Glomerular visceral epithelial cell (primary cell): ENCODE measurements around the gene DIO1.

Experiments
- DNase-seq: peaks from one replicate; pipeline ENCODE4 v3.0.0-alpha.2; 2016; ENCODE audit errors: extremely low spot score

The DIO1 gene

GRCh38 chr1:53894644-53895043, 657 bp downstream of the DIO1 start:
- no peak for DNase-seq

DNA sequence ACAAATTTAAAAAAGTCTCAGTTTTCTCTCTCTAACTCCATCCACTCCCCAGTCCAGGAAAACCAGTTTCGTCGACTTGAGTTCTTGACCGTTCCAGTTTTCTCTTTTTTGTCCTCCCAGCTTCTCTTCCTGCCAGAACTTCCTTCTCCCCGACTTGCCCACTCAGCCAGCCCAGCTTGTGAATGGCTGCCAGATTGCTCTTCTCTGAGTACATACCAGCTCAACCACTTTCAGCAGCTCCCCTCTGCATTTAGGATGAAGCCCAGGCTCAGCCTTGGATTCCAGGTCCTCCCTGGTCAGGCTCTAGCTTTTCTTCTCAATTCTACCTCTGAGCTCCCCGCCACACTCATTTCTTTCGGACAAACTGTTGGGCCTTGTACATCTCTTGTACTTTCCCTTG, 1.4 kb downstream of the DIO1 start:
- DNase-seq, result no peak

- DNase-seq, result peak; percentile 67
Observed at GRCh38 chr1:53896635-53897229, 2.7 kb downstream of the DIO1 start.

- peak; percentile 95 for DNase-seq
Observed at GRCh38 chr1:53899206-53899628, 5.2 kb downstream of the DIO1 start.

GRCh38 chr1:53899708-53900107, 5.7 kb downstream of the DIO1 start:
- no peak for DNase-seq

- DNase-seq, result no peak
Observed at GRCh38 chr1:53902235-53903138, 8.5 kb downstream of the DIO1 start.

GRCh38 chr1:53905509-53905908, 11.5 kb downstream of the DIO1 start:
- no peak for DNase-seq

DNA sequence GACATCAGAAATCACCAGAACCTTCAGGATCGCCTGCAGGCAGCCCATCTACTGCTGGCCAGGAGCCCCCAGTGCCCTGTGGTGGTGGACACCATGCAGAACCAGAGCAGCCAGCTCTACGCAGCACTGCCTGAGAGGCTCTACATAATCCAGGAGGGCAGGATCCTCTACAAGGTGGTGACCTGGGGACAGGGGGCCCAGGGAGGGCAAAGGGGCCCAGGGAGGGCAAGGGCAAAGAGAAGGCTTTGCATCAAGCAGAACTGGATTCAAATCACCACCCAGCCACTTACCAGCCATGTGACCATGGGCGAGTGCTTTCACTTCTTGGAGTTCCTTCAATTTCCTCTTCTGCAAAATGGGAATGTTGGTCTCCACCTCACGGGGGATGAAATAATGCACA, 12.1 kb downstream of the DIO1 start:
- DNase-seq, result no peak

GRCh38 chr1:53909946-53910345, 16.0 kb downstream of the DIO1 start:
- no peak for DNase-seq

GRCh38 chr1:53911442-53911841, 17.5 kb downstream of the DIO1 start:
- no peak for DNase-seq

DNA sequence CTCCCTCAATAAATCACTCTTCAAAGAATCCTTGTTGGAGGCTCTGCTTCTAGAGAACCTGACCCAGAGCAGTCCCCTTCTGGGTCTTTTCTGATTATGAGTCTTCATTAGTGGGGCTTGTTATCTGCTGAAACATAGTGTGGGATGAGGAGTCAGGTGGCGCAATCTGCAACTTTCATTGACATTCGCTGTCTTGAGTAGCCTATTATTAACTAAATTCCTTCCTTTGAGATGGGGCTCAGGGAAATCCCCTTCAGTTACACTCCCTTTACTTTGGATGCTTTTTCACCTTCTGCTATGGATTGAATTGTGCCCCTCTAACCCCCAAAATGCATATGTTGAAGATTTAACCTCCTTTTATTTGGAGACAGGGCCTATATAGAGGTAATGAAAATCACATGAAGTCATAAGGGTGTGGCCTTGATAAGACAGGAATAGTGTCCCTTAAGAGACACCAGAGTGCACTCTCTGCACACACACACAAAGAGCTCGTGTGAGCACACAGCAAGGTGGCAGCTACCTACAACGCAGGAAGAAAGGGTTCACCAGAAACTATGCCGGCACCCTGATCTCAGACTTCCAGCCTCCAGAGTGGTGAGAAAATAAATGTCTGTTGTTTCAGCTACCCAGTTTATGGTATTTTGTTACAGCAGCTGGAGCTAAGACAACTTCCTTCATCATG, 19.5 kb downstream of the DIO1 start:
- no peak for DNase-seq

DNA sequence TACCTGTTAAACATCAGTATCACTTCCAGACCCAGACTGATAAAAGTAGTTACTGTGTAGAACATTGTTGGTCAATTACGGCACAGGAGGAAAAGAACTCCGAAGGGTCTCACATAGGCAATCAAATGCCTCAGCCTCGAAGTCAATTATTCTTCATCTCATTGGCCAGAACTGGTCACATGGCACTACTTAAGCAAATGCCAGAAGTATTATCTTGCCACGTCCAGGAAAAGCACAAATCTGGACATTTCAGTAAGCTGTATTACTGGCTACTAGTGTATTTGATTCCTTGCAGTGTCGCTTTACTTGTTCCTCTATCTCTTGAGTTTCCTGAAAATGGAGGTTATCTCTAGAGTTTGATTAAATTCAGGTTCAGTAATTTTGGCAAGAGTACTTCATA, 24.4 kb downstream of the DIO1 start:
- no peak for DNase-seq

DNA sequence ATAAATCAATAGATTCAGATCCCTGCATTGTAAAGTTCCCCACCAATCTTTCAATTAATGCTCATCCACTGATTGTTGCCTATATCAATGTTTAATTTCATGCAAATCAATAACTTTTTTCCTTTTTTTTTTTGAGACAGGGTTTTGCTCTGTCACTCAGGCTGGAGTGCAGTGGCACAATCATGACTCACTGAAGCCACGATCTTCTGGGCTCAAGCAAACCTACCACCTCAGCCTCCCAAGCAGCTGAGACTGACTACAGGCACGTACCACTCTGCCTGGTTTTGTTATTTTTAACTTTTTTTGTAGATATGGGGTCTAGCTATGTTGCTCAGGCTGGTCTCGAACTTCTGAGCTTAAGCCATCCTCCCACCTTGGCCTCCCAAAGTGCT, 25.7 kb downstream of the DIO1 start:
- peak; percentile 31 for DNase-seq

GRCh38 chr1:53927376-53927881, 33.4 kb downstream of the DIO1 start:
- no peak for DNase-seq

DNA sequence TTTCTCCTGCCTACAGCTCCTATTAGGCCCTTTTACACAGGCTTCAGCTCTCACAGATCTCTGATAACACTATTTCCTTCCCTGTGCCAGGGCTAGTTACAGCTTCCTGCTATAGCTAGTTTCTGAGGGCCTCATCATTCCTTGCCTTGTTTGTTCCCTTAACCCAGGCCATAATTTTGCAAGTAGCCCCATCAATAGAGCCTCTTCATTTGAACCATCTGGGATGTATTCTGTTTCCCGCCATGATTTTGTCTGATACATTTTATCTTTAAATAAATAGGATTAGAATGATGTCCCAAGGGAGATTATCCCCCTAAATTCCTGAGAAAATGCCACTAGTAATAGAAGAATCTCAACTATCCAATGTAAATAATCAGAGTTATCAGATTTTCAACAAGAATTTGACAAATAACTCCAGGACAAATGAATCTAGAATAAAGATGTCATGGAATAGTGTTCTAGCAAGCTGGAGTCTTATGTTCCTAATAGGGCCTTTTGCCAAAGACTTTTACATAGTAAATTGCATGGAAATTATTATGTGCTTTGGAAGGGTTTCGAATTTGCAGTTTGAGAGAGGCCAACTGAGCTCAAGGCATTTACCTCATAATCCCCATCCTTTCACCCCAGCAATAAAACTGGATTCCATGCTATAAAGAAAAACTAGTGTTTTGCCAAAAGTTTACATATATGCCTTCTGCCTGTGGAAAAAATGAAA, 35.4 kb downstream of the DIO1 start:
- DNase-seq, result no peak

DNA sequence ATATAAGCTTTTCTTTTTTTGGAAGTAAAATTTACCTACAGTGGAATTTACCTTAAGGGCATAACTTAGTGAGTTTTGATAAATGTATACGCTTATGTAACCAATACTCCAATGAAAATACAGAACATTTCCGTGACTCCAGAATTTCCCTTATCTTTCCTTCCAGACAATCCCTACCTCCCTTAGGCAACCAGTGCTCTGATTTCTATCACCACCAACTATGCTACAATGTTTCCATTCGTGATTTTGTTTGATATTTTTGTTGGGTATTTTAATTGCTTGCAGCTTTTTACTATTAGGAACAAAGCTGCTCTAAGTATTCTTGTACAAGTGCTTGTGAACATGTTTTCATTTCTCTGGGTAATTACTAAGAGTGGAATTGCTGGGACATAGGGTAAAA, 36.9 kb downstream of the DIO1 start:
- no peak for DNase-seq

GRCh38 chr1:53931523-53931922, 37.5 kb downstream of the DIO1 start:
- no peak for DNase-seq

DNA sequence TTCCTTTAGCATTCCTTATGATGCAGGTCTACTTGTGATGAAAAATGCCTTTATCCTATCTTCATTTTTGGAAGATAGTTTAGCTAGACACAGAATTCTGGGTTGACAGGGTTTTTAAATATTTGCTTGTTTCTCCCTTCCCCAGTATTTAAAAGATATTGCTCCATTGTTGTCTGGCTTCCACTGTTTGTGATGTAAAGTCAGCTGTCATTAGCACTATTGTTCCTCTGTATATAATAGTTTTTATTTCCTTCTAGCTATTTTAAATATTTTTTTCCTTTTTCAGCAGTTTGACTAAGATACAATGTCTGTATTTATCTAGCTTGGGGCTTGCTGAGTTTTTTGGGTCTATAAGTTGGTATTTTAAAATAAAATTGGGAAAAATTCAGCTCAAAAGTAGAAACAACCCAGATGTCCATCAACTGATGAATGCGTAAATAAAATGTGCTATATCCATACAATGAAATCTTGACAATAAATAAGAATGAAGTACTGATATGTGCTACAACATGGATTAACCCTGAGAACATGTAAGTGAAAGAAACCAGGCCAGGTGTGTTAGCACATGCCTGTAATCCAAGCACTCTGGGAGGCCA, 40.3 kb downstream of the DIO1 start:
- no peak for DNase-seq

DNA sequence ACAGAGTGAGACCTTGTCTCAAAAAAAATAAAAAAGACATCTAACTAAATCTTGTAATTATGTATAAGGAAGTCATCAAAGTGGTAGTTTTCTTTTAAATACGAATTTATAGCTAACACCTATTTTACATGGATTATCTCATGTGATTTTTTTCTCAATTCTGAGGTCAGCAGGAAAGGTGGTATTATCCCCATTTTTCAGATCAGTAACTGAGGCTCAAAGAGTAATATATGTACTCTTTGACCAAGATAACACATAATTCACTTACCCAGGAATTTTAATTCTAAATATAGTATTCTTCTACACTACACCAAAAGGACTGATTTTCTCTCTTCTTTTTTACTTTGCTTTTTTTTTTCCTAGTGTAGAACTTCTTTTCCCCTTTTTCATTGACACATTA, 42.4 kb downstream of the DIO1 start:
- no peak for DNase-seq

- DNase-seq, result no peak
Observed at GRCh38 chr1:53938136-53938830, 44.3 kb downstream of the DIO1 start.
